Dendritic cell treated with granulocyte-macrophage colony-stimulating factor and Interleukin-4, amounts not matched to agents 40 ng/mL and 50 ng/mL, for 4 days (primary cell): Measurements from ENCODE around the gene LRP1-AS.

Experiments used
- H3K27ac Mint-ChIP-seq: one replicate; pipeline ENCODE4 v1.8.0; 2022; ENCODE audit warnings: mild to moderate bottlenecking, mixed read lengths
- H3K27me3 Mint-ChIP-seq: one replicate; pipeline ENCODE4 v1.8.0; 2022; ENCODE audit warnings: mild to moderate bottlenecking, mixed read lengths
- H3K36me3 Mint-ChIP-seq: one replicate; pipeline ENCODE4 v1.8.0; 2022; ENCODE audit warnings: low read depth, mixed read lengths
- H3K4me1 Mint-ChIP-seq: one replicate; pipeline ENCODE4 v1.8.0; 2022; ENCODE audit warnings: low read depth, mixed read lengths
- H3K4me3 Mint-ChIP-seq: one replicate; pipeline ENCODE4 v1.8.0; 2022; ENCODE audit warnings: mild to moderate bottlenecking, moderate library complexity, mixed read lengths
- H3K9me3 Mint-ChIP-seq: one replicate; pipeline ENCODE4 v1.8.0; 2022; ENCODE audit warnings: mixed read lengths
- intact Hi-C: fragments of 100-400 bp; cut with micrococcal nuclease; formaldehyde crosslinking; loops from one replicate; pipeline ENCODE4 v1.15.0; 2022

LRP1-AS gene

GRCh38 chr12:57175428-57176138 lies 28.2 kb upstream of the LRP1-AS start:
- Mint-ChIP-seq H3K36me3 (peaks cover 100% of the 10 kb centered on the region), H3K9me3 (no peaks in the 10 kb centered on the region), H3K27ac (no peak overlapping the region), H3K4me3 (no peak overlapping the region), H3K4me1 (no peaks in the 10 kb centered on the region), H3K27me3 (no peaks in the 10 kb centered on the region)
- intact Hi-C loops, result loop anchor here (2.0 kb wide), 2 partner anchors 51 to 107 kb away; no protein-coding TSS in a partner anchor

GRCh38 chr12:57173683-57174082 lies 26.3 kb upstream of the LRP1-AS start:
- Mint-ChIP-seq H3K36me3 (peaks cover 100% of the 10 kb centered on the region), H3K9me3 (no peaks in the 10 kb centered on the region), H3K27me3 (no peaks in the 10 kb centered on the region), H3K27ac (no peak overlapping the region), H3K4me1 (no peaks in the 10 kb centered on the region), H3K4me3 (no peak overlapping the region)
- intact Hi-C loops, result loop anchor here (2.0 kb wide), 2 partner anchors 49 to 105 kb away; no protein-coding TSS in a partner anchor

- no peak overlapping the region for H3K27ac Mint-ChIP-seq
- H3K4me3 Mint-ChIP-seq, result no peak overlapping the region
- H3K36me3 Mint-ChIP-seq, result peaks cover 100% of the 10 kb centered on the region
- intact Hi-C loops, result no loop called here
- H3K9me3 Mint-ChIP-seq, result no peaks in the 10 kb centered on the region
- H3K4me1 Mint-ChIP-seq, result no peaks in the 10 kb centered on the region
- no peaks in the 10 kb centered on the region for H3K27me3 Mint-ChIP-seq
Observed at GRCh38 chr12:57173089-57173488, 25.7 kb upstream of the LRP1-AS start.

- peaks cover 100% of the 10 kb centered on the region for H3K36me3 Mint-ChIP-seq
- no peaks in the 10 kb centered on the region for H3K27me3 Mint-ChIP-seq
- H3K27ac Mint-ChIP-seq, result peak overlapping the region; percentile 10
- intact Hi-C loops, result no loop called here
- H3K4me3 Mint-ChIP-seq, result no peak overlapping the region
- H3K9me3 Mint-ChIP-seq, result no peaks in the 10 kb centered on the region
- H3K4me1 Mint-ChIP-seq, result peaks cover 7% of the 10 kb centered on the region
Observed at GRCh38 chr12:57171668-57172067, 24.2 kb upstream of the LRP1-AS start.

DNA sequence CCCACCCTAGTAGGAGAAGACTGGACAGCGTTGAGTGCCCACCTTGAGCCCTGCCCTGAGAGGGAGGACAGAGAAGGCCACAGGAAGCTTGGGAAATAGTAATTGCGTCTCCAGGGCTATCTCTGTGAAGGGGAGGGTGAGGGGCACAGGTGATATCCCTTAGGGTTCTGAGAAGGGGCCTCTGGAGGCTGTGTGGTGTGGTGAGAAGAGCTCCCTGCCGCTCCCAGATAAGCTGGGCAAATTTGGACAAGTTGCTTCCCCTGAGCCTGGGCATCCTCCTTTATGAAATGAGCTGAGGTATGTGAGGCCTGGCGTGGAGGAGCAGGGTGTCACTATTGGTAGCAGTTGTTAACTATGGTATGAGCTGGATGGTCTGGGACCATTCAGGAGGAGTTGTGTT lies 23.5 kb upstream of the LRP1-AS start:
- peak overlapping the region; percentile 10 for H3K27ac Mint-ChIP-seq
- no peaks in the 10 kb centered on the region for H3K9me3 Mint-ChIP-seq
- no peak overlapping the region for H3K4me3 Mint-ChIP-seq

GRCh38 chr12:57170408-57170807 lies 23.0 kb upstream of the LRP1-AS start:
- no peak overlapping the region for H3K27ac Mint-ChIP-seq
- intact Hi-C loops, result no loop called here
- peaks cover 20% of the 10 kb centered on the region for H3K4me1 Mint-ChIP-seq

More for the DNA sequence above, 23.5 kb upstream of the LRP1-AS start:
- intact Hi-C loops, result no loop called here
- Mint-ChIP-seq H3K4me1 (peaks cover 15% of the 10 kb centered on the region), H3K27me3 (no peaks in the 10 kb centered on the region), H3K36me3 (peaks cover 100% of the 10 kb centered on the region)

DNA sequence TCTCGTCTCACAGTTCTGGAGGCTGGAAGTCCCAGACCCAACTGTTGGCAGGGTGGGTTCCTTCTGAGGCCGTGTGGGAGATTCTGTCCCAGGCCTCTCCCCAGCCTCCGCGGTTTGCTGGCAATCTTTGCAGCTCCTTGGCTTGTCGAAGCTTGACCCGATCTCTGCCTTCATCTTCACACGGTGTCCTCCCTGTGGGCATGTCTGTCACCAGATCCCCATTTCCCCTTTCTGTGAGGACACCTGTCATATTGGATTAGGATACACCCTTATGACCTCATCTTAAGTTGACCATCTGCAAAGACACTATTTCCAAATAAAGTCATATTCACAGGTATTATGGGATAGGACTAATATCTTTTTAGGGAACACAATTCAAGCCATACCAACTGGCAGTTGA lies 22.6 kb upstream of the LRP1-AS start:
- Mint-ChIP-seq H3K36me3 (peaks cover 100% of the 10 kb centered on the region), H3K27me3 (no peaks in the 10 kb centered on the region), H3K27ac (no peak overlapping the region), H3K4me1 (peaks cover 24% of the 10 kb centered on the region), H3K9me3 (no peaks in the 10 kb centered on the region), H3K4me3 (no peak overlapping the region)
- intact Hi-C loops, result no loop called here

More at GRCh38 chr12:57170408-57170807, 23.0 kb upstream of the LRP1-AS start:
- no peak overlapping the region for H3K4me3 Mint-ChIP-seq
- H3K9me3 Mint-ChIP-seq, result no peaks in the 10 kb centered on the region
- H3K27me3 Mint-ChIP-seq, result no peaks in the 10 kb centered on the region
- H3K36me3 Mint-ChIP-seq, result peaks cover 100% of the 10 kb centered on the region

GRCh38 chr12:57169046-57169795 lies 21.8 kb upstream of the LRP1-AS start:
- no peaks in the 10 kb centered on the region for H3K27me3 Mint-ChIP-seq
- no peak overlapping the region for H3K27ac Mint-ChIP-seq
- no peak overlapping the region for H3K4me3 Mint-ChIP-seq
- peaks cover 31% of the 10 kb centered on the region for H3K4me1 Mint-ChIP-seq
- H3K36me3 Mint-ChIP-seq, result peaks cover 100% of the 10 kb centered on the region
- H3K9me3 Mint-ChIP-seq, result no peaks in the 10 kb centered on the region
- intact Hi-C loops, result no loop called here

- no peak overlapping the region for H3K27ac Mint-ChIP-seq
- H3K4me1 Mint-ChIP-seq, result peaks cover 32% of the 10 kb centered on the region
- no peaks in the 10 kb centered on the region for H3K27me3 Mint-ChIP-seq
- no peak overlapping the region for H3K4me3 Mint-ChIP-seq
- H3K9me3 Mint-ChIP-seq, result no peaks in the 10 kb centered on the region
- peaks cover 94% of the 10 kb centered on the region for H3K36me3 Mint-ChIP-seq
- intact Hi-C loops, result no loop called here
Observed at GRCh38 chr12:57168058-57168457, 20.6 kb upstream of the LRP1-AS start.

DNA sequence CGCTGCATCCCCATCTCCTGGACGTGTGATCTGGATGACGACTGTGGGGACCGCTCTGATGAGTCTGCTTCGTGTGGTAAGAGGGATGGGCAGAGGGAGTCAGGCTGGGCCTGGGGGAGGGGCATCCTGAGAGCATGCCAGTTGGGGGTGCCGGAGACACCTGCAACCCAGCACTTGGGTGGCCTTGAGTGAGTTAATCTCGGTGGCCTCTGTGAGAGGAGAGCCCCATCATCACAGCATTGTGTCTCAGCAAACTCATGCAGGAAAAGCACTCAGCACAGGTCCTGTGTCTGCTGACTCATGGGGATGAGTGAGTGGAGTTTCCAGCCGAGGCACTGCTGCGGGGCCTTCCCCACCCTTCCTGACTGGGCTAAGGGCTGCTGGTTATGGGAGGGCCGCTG lies 19.6 kb upstream of the LRP1-AS start:
- Mint-ChIP-seq H3K36me3 (peaks cover 94% of the 10 kb centered on the region), H3K4me1 (peaks cover 42% of the 10 kb centered on the region), H3K4me3 (no peak overlapping the region), H3K27ac (no peak overlapping the region), H3K27me3 (no peaks in the 10 kb centered on the region), H3K9me3 (no peaks in the 10 kb centered on the region)
- intact Hi-C loops, result no loop called here

DNA sequence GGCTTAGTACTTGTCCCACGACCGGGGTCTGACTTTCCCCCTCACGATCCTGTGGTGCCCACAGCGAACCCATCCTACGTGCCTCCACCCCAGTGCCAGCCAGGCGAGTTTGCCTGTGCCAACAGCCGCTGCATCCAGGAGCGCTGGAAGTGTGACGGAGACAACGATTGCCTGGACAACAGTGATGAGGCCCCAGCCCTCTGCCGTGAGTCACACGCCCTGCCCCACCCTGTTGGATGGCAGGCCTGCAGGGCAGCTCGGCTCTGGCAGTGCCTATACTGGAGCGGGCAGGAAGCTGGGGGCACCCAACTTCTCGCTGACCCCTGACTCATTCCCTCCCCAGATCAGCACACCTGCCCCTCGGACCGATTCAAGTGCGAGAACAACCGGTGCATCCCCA lies 18.3 kb upstream of the LRP1-AS start:
- Mint-ChIP-seq H3K36me3 (peaks cover 94% of the 10 kb centered on the region), H3K27ac (no peak overlapping the region), H3K4me3 (no peak overlapping the region), H3K27me3 (no peaks in the 10 kb centered on the region), H3K9me3 (no peaks in the 10 kb centered on the region), H3K4me1 (peaks cover 55% of the 10 kb centered on the region)
- intact Hi-C loops, result no loop called here

DNA sequence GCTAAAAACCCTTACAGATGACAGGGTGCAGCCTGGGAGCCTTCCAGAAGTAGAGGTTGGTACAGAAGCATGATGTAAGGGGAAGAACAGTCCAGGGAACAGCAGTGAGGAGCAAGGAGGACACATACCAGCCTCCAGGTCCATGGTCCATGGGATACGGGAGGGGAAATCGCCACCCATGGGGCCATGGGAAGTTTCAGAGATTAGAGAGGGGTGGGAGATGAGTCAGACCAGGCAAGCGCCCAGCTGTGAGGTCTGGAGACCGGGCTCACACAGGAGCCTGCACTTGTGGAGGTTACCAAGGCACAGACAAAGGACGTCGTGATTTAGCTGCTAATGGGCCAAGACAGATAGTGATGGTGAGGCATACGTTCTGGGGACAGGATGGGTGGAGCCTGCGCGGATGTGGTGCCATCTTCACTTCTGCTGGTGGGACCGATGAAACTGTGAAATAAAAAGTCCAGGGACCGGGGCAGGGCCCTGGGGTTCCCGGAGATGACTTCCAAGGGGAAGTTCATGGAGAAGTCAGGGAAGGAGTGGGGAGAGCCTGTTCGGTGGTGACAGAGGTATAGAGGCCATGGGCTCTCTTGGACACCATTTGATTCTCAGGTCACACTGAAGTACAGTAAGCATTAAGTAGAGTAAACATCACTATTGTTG lies 17.7 kb upstream of the LRP1-AS start:
- H3K4me1 Mint-ChIP-seq, result peaks cover 61% of the 10 kb centered on the region
- H3K4me3 Mint-ChIP-seq, result no peak overlapping the region
- intact Hi-C loops, result no loop called here
- H3K27me3 Mint-ChIP-seq, result no peaks in the 10 kb centered on the region
- H3K9me3 Mint-ChIP-seq, result no peaks in the 10 kb centered on the region
- H3K27ac Mint-ChIP-seq, result peak overlapping the region; percentile 39
- H3K36me3 Mint-ChIP-seq, result peaks cover 94% of the 10 kb centered on the region

GRCh38 chr12:57164454-57164853 lies 17.0 kb upstream of the LRP1-AS start:
- H3K27me3 Mint-ChIP-seq, result no peaks in the 10 kb centered on the region
- peaks cover 94% of the 10 kb centered on the region for H3K36me3 Mint-ChIP-seq
- H3K4me1 Mint-ChIP-seq, result peaks cover 68% of the 10 kb centered on the region
- no peak overlapping the region for H3K4me3 Mint-ChIP-seq
- no peaks in the 10 kb centered on the region for H3K9me3 Mint-ChIP-seq
- intact Hi-C loops, result no loop called here
- H3K27ac Mint-ChIP-seq, result no peak overlapping the region

- Mint-ChIP-seq H3K9me3 (no peaks in the 10 kb centered on the region), H3K27ac (peak overlapping the region; percentile 57), H3K36me3 (peaks cover 94% of the 10 kb centered on the region), H3K27me3 (no peaks in the 10 kb centered on the region), H3K4me3 (no peak overlapping the region), H3K4me1 (peaks cover 86% of the 10 kb centered on the region)
- intact Hi-C loops, result no loop called here
Observed at GRCh38 chr12:57162553-57163125, 15.2 kb upstream of the LRP1-AS start.
